ENCODE results near the gene GABRP. TPM values are rescaled to one million over a fixed set of nuclear protein-coding genes. Genes with fewer than 3 reads are reported as not detected.

Gene GABRP, protein sequence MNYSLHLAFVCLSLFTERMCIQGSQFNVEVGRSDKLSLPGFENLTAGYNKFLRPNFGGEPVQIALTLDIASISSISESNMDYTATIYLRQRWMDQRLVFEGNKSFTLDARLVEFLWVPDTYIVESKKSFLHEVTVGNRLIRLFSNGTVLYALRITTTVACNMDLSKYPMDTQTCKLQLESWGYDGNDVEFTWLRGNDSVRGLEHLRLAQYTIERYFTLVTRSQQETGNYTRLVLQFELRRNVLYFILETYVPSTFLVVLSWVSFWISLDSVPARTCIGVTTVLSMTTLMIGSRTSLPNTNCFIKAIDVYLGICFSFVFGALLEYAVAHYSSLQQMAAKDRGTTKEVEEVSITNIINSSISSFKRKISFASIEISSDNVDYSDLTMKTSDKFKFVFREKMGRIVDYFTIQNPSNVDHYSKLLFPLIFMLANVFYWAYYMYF
- not detected in 2 replicates for total RNA-seq

DNA sequence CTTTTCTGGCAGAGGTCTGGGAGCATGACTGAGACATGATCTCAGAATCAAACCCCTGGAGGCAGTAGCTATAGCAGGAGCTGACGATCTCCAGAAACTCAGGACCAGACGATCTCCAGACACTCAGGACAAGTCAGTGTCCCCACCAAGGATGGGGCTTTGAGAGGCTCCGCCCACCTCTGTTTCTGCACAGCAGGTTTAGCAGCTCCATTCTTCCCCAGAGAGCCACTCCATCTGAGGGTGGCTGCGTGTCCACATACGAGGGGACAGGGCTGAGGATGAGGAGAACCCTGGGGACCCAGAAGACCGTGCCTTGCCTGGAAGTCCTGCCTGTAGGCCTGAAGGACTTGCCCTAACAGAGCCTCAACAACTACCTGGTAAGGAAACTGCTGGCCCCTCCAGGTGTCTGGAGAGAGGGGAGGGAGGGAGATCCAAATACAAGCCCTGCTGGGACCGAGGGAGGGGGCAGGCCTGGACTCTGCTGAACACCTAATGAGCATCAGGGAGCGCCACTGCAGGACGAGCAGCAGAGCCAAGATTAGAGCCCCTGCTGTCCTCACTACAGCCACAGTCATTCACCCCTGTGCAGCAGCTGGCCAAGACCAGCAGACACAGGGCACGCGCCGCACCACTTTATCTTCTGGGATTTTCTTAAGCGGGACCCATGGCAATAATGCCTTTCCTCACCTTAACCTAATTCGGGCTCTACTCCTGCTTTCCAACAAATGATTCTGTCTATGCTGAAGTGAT is at the start of gene GABRP:
TSS of gene GABRP (plus strand) at position 228 of the 750 bp plus-strand sequence. CDS start 4,891 bp downstream, outside the sequence.

DNA sequence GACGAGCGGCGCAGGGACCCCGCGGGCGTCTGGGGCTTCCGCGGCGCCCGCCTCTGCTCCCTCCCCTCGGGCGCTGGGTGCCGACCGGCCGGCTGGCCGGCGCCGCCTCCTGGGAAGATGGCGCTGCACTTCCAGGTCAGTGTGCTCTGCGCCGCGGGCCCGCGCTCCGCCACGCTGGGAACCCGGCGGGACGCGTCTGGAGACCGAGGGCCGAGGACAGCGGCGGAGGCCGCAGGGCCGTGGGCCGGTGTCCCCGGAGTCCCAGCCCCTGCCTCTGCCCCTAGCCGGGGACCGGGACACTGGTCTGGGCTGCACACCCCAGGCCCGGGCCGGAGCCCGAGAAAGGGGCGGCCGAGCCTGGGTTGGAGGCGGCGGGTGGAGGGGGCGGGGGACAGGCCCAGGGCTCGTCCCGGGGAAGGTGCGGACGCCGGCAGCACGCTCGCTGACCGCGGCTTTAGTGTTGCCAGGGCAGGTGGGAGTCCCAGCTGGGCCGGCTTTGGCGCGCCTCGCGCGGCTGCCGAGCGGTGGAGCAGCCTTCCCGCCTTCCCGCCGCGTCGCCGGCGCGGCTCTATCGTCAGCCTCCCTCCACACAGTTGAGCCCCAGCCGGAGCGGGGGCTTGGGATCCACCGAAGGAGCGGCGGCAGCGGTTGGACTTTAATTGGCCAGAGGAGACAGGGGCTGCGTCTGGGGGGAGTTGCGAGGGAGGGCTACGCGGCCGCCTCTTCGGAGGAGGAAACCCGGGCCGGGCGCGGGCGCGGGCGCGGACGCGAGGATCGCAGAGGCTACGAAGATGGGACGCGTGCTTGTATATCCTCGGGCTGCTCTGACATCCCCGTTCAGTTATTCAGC is 78.6 kb downstream of the GABRP start, which contains the start of gene RANBP17:
TSS of gene RANBP17 (plus strand) at position 102 of the 850 bp plus-strand sequence.

Other genes with a start within 250 kb of the GABRP start
- 15.1 and 18.2 TPM in 2 replicates for gene RANBP17, start 78.3 kb downstream of the GABRP start, total RNA-seq